HG03280 (cell line): Measurements from ENCODE around the gene KLF12.

Source experiments
- ATAC-seq: cut with Tn5 transposase; IDR thresholded peaks from one replicate; pipeline ENCODE4 v1.9.1; 2021; ENCODE audit warnings: mild to moderate bottlenecking, moderate library complexity; ENCODE audit not compliant: unreplicated experiment

KLF12 gene

GRCh38 chr13:74135326-74136083 is 1.3 kb upstream of the KLF12 start:
- peak; percentile 49 for ATAC-seq

GRCh38 chr13:74134777-74135325 is 647 bp upstream of the KLF12 start:
- ATAC-seq: peak; percentile 24

- peak; percentile 33 for ATAC-seq
These were observed 475 bp downstream of the KLF12 start for GRCh38 chr13:74133657-74134201.

- ATAC-seq: no peak
These were observed 1.2 kb downstream of the KLF12 start for GRCh38 chr13:74132776-74133656.

- ATAC-seq: no peak
These were observed 1.9 kb downstream of the KLF12 start for GRCh38 chr13:74132152-74132775.

- ATAC-seq: no peak
These were observed 3.0 kb downstream of the KLF12 start for GRCh38 chr13:74131227-74131626.

- no peak for ATAC-seq
These were observed 4.6 kb downstream of the KLF12 start for GRCh38 chr13:74129500-74130191.

GRCh38 chr13:74128156-74128767 is 5.9 kb downstream of the KLF12 start:
- ATAC-seq: no peak

- no peak for ATAC-seq
These were observed 15.9 kb downstream of the KLF12 start for GRCh38 chr13:74118328-74118727.

- no peak for ATAC-seq
These were observed 16.9 kb downstream of the KLF12 start for GRCh38 chr13:74117207-74117705.

GRCh38 chr13:74115133-74115532 is 19.1 kb downstream of the KLF12 start:
- no peak for ATAC-seq

GRCh38 chr13:74114641-74115040 is 19.6 kb downstream of the KLF12 start:
- ATAC-seq: no peak

- no peak for ATAC-seq
These were observed 20.0 kb downstream of the KLF12 start for GRCh38 chr13:74114202-74114601.

- ATAC-seq: no peak
These were observed 22.0 kb downstream of the KLF12 start for GRCh38 chr13:74111901-74112824.

GRCh38 chr13:74111399-74111798 is 22.8 kb downstream of the KLF12 start:
- no peak for ATAC-seq

GRCh38 chr13:74110053-74110452 is 24.2 kb downstream of the KLF12 start:
- ATAC-seq: no peak

GRCh38 chr13:74107598-74107997 is 26.6 kb downstream of the KLF12 start:
- no peak for ATAC-seq

- no peak for ATAC-seq
These were observed 28.3 kb downstream of the KLF12 start for GRCh38 chr13:74105871-74106270.
